GM19025 (cell line): Measurements from ENCODE around the gene LZTS3.
"Not testable (repeated sequence)": the region's sequence is repeated elsewhere in the genome, so short reads cannot be mapped to it uniquely, and the experiment has no call there.

ENCODE experiments used
- ATAC-seq: cut with Tn5 transposase; IDR thresholded peaks from one replicate; pipeline ENCODE4 v1.9.1; 2021; ENCODE audit warnings: mild to moderate bottlenecking, low read depth, moderate library complexity; ENCODE audit not compliant: unreplicated experiment

LZTS3 gene

DNA sequence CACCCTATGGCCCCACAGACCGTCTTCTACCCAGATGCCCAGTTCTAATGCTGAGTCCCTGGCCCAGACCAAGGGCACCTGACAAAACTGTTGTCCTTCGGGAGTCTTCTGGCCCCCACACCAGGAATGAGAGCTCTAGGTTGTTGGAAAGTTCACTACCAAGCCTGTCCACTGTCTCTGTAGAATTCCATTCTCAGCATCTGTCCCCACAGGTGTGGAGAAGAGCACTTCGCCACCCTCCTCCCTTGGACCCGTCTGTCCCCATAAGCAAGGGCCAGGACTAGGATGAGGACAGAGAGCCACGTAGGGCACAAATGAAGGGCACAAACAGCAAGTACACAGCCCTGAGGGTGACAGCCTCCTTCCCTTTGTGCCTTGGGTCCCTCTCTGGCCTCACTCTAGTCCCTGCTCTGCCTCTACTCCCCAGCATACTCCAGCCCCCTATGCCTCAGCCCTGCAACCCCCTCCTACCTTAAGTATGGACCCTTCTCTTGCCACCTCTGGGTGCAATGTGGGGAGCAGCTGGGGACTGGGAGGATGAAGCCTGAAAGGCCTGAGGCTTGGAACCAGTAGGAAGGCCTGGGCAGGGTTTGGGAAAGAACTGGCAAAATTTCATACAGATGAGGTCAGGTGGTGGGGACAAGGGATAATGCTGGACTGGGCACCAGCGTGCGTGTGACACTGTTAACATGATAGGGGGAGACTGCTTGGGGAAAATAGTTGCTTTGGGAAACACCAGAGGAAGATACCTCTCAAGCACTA lies 4.3 kb downstream of the LZTS3 start:
- ATAC-seq = no peak

DNA sequence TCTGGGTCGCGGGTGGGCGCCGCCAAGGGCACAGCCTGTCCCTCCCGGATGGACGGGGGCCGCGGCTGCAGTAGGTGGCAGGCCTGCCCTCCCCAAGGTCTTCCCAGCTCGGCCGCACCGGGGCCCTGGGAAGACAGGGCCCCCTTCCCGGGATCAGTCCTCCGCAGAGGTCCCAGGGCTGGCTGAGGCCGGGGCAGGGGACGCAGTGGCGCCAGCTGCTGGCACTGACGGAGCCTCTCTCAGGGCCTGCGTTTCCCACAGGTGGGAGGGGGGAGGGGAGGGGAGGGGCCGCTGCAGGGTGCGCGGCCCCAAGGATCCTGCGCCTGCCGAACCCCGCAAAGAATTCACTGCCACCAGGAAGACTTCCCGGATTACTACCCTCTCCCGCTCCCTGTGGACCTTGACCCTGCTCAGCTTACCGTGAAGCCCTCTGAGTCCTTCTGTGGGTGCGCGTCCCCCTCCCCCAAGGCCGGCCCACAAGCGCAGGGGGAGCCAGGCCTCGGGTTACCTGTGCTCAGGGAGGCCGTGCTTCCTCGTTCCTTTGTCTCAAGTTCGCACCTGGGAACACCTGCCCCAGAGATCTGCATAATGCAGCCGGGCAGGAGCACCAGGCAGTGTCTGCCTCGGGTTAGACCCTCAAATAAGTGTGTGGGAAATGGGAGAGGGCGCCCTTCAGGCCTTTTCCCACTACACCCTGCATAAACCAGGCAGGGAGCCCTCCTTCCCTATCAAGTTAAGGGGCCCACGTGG lies 5.1 kb downstream of the LZTS3 start:
- ATAC-seq = no peak

DNA sequence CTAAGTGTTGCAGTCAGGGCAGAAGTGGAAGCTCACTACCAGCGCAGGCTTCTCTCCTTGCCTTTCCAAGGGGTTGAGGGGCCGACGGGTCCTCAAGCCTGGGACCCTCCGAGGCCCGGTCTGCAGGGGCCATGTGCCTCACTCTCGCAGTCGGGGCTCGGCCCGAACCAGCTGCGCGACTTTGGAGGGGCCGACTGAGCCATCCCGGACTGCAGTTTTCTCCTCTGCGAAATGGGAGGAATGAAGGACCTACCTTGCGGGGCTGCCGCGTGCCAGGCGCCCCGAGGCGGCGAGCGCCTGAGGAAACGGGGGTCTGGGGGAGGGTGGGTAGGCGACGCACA lies 5.6 kb downstream of the LZTS3 start:
- ATAC-seq = no peak

DNA sequence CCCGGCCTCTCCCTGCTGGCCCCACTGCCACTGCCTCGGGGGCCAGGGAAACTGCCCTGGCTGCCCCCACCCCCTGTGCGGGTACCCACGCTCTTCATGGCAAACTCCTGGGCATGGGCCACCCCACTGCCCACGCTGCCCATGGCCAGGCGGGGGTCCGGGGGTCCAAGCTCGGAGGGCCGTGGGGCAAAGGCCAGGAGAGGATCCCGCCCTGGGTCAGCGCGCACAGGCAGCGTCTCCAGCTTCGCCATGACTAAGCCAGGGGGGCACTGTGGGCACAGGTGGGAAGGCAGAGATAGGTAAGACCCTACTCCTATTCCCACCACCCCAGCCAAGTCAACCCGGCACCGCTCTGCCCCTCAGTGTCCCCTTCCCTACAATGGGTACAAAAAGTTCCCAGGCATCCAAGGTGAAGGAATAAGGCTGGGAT lies 6.4 kb downstream of the LZTS3 start:
- ATAC-seq = no peak

DNA sequence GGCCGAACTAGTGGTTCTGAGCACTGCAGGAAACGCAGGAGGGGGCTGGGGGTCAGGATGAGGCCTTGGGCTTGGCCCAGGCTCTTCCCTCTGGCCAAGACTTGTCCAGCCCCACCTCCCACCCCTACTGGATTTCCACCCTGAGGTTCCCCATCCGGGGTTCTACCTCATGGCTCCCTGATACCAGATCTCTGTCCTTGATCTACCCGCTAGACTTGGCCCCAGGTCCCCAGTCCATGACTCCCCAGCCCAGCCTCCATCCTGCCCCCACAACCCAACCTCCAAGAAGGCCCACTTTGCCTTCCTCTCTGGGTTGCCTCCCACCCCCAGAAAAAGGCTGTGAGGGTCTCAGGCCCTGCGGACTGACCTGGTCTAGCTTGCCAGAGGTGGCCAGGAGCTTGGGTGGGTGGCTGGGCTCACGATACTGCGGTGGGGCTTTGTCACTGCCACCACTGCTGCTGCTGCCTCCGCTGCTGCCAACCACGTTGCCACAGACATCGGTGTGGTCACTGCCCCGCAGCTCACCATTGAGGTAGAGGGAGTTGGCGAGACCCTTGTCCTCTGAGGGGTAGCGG lies 6.9 kb downstream of the LZTS3 start:
- ATAC-seq = no peak

DNA sequence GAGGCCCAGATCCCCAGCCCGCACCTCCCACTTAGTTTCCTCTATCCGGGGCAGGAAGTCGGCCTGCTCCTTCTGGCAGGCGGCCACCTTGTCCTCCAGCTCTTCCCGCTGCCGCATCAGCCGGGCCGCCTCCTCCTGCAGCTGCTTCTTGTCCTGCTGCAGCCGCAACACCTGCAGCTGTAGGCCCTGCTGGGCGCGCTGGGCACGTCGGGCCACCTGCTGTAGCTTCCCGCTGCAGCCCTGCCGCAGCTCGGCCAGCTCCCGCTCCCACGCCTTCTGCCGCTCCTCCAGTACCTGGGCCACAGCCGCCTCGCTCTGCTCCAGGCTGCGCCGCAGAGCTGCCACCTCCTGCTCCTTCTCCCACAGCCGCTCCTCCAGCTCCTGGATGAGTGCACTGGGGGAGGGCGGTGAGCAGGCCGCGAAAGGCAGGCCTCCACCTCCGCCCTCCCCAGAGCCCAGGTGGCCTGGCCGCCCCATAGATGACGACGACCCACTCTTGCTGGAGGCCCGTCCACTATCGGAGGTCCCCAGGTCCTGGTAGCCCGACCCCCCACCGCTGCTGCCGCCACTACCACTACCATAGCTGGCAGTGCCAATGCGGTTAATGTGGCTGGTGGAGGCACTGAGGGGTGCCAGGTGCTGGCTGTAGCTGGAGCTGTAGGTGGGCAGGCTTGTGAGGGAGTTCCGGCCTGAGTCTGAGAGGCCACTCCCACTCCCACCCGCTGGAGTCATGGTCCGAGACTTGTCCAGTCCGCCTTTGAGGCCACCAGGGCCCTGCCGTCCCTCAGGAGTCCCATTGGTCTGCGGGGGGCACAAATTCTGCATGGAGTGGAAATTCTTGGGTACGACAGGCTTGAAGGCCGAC lies 7.6 kb downstream of the LZTS3 start:
- ATAC-seq = no peak

DNA sequence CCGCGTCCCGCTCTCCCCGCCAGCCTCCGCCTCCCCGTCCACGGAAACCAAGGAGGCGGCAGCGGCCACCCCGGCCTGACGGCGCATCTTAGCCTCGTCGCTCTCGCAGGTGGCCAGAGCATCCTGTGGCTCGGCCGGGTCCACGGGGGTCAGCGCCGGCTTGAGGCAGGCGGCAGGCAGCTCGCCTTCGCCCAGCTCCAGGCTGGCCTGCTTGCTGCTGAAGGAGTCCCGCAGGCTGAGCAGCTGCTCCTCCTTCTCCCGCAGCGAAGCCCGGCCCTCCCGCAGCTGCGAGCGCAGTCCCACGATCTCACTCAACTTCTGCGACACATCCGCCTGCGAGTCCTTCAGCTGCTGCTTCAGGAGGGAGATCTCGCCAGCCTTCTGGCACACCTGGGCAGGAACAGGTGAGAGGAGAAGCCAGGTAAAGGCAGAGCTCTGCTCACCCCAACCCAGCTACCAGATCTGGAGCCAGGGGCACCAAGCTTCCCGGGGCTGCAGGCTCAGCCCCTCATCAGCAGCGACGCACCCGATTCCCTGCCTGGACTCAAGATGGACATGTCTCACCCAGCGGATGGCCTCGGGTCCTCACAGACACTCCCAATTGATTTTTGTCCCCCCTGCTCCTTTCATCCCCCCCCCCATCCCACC lies 8.5 kb downstream of the LZTS3 start:
- no peak for ATAC-seq

DNA sequence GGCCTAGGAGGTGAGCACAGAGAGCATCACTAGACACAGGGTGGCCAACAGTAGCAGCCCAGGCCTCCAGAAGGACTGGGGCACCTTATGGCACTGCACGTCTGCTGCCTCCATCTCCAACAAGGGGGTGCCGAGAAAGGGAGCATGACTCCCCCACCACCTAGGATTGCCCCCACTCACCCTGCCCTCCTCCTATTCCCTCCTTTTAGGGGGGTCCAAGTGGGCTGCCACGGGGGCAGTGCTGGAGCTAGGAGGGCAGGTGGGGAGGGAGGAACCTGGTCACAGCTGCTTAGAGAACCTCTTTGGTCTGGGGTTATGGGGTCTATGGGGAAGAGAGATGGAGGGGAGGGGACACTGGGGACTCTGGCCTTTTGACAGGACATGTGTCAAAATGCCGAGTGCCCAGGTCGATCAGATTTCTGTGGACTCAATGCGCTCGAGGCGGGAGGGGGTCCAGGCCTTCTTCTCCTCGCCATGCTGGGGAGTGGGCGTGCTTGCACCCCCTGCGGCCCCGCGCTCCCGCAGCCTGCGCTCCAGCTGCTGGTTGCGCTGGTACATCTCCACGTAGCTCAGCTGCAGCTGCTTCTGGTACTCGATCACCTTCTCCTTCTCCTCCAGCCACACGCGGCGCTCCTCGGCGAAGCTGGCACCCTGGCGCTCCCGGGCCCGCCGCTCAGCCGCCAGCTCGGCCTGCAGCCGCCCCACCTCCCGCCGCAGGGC lies 9.1 kb downstream of the LZTS3 start:
- ATAC-seq = no peak

DNA sequence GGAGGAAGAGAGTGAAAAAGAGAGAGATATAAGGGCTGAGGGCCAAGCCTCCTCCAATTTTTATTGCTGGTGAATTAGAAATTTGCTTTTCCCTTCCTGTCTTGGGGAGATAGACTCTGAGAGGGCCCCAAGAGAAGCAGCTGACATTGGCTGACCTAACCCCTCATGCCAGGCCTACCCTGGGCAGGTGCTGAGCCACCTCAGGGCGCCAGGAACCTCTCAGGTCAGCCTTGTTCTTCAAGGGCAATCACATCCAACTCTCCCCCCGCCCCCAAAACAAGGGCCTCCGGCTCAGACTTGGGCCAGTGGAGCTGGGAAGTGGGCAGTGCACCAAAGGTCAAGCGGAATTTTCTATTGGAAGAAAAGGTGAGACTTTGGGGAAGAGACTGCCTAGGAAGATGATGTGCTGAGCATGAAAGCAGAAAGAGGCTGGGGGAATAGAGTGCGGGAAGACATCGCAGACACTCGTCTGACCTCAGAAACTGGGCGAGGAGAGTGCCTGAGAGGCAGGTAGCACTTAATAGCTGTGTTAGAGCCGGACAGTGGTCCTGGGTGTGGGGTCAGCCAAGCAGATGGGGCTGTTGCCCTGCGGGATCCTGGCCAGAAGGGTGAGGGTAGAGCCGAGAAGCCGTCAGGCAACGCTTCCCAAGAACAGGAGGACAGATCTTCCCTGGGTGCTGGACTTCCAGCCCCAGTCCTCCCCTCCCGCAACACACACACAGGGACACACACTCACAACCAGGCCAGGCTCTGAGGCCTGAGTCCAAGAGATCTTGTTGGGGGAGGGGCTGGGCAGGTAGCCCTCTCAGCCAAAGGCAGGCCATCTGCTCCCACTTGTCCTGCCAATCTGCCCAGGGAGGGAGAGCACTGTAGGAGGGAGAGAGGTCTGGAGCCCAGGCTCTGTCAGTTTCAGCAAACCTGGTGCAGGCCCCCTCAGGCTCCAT lies 10.0 kb downstream of the LZTS3 start:
- no peak for ATAC-seq

DNA sequence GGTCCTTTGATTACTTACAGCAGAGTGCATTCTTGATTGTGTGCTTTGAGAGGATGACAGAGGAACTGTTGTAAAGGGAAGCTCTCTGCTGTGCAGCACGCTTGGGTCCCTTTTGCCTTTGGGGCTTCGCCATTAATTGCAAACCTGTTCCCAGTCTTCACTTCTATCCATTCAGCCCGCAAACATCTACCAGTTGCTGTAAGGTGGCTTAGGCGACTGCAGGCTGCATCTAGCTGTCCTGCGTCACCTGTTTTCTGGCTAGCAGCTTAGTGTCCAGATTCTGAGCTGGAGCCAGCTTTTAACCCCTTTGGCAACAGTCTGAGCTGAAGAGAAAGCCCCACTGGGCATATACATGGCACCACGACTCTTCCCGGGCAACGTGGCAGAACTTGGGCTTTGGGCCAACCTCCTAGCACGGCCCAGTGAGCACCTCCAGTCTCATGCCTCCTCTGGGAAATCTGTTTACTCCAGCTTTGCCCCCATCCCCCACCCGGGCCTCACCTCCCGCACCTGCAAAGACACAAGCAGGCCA lies 11.2 kb downstream of the LZTS3 start:
- no peak for ATAC-seq

DNA sequence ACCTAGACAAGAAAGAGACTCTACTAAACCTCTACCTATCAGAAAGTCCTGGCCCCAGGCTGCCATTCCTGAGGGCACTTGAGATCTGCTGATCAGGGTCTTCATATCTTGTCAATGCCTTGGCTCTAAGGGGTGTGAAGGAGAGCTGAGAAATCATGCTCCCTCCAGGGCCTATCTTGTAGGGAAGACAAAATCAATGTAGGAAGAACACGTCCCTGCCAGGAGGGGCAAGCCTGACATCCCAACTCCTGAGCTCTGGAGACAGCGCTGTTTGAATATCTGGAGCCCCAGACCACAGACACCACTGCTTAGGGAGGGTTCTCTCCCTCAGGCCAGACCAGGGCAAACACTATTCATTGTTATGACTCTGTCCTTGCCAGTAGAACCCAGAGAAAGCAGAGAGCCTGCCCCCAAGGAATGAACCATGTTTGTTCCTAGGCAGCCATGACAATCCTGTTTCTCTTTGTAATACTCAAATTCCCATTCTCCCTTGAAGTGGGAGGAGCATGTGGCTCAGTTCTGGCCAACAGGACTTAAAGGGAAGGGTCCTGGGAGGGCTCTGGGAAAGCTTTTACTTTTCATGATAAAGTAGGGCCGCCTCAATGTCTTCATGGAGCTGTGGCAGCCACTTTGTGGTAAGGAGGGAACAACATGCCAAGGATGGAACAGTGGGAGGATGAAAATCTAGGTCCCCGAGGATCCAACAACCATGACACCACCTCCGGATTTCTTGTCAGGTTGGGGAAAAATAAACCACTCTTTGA lies 11.9 kb downstream of the LZTS3 start:
- ATAC-seq = no peak

DNA sequence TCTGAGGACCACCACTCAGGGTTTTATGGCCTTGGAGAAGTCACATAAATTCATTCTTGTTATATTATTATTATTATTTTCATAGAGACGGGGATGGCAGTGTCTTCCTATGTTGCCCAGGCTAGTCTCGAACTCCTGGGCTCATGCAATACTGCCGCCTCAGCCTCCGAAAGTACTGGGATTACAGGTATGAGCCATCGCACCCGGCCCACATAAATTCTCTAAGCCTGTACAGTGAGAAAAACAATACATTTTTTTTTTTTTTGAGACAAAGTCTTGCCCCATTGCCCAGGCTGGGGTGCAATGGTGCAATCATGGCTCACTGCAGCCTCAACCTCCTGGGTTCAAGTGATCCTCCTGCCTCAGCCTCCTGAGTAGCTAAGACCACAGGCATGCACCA lies 12.9 kb downstream of the LZTS3 start:
- ATAC-seq = no peak

DNA sequence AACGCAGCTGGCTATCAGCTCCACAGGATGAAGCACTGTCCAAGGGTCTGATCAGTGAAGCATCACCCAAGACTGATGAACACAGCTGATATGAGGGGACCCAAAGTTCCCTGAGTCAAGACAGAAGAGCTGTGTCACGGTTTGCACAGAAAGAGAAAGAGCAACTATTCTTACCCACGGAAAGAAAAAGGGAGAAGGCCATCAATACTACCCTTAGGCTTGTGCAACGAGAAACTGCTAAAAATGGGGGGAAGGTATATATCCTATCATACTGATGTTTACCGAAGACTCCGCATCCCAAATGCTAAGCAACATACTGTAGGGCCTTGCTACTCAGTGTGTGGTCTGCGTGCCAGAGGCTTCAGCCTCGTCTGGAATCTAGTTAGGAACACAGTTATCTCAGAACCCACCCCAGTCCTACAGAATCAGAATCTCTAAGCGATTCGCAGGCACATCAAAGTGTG lies 14.3 kb downstream of the LZTS3 start:
- no peak for ATAC-seq

DNA sequence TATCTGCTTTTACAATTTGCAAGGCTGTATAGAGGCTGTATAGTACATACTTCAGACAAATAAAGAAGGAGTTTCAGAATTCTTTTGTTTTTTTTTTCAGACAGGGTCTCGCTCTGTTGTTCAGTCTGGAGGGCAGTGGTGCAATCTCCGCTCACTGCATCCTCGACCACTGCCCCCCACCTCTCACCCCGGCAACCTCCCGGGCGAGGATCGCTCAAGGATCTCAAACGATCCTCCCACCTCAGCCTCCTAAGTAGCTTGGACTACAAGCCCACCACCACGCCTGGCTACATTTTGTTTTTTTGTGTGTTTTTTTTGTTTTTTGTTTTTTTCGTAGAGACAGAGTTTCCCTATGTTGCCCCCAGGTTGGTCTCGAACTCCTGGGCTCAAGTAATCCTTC lies 15.5 kb downstream of the LZTS3 start:
- no peak for ATAC-seq

DNA sequence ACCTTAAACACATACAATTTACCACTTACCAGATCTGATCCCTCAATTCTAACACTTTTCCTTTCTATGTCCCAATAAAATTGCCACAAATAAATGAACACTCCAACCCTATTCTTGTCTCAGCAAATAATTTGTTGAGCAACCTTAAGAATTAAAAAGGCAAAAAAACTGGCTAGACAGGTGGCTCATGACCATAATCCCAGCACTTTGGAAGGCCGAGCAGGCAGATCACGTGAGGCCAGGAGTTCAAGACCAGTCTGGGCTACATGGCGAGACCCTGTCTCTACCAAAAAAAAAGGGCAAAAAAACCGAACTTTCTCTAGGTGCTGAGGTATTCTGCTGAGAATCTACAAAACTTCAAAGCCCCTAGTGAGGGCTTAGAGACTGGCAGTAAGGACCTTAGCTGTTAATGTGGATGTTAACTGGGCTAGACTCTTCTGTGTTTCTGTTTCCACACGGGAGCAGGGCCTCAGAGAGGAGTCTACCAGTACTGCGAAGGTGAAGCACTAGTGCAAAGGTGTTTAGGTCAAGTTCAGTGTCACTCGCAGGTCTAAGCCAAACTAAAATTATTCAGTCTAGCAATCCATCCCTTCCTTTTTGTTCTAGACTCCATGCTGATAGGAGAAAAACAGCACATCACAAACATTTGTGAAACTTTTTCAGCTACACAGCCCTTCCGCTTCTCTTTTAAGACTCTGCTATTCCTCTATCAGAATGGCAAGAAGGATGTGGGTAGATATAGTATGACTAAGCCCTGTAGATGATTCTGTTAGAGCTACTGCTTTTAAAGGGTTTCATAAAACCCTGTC lies 16.3 kb downstream of the LZTS3 start:
- peak; percentile 50 for ATAC-seq

DNA sequence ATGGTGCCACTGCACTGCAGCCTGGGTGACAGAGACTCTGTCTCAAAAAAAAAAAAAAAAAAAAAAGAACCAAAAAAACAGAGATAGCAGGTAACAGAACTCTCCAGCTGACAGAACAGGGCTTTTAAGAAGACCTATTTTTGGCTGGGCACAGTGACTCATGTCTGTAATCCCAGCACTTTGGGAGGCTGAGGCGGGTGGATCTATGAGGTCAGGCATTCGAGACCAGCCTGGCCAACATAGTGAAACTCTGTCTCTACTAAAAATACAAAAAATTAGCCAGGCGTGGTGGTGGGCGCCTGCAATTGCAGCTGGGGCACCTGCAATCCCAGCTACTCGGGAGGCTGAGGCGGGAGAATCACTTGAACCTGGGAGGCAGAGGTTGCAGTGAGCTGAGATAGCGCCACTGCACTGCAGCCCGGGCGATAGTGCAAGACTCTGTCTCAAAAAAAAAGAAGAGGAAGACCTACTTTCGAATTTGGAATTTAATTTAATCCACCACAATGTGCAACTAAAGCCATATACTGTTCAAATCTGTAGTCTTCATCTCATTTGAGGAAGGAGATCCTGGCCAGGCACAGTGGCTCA lies 21.2 kb downstream of the LZTS3 start:
- ATAC-seq = not testable (repeated sequence)
